Measurements from ENCODE around the gene MDM2.

MDM2 gene

GRCh38 chr12:68878846-68879245 is 70.9 kb downstream of the MDM2 start:
- no peak for DNase-seq (ENCODE audit: extremely low read depth, low read depth)
- TF ChIP-seq CTCF (IDR thresholded peaks at IDR 0.05; ENCODE audit: low read depth, low read length), result no peak

GRCh38 chr12:68880660-68881325 is 72.8 kb downstream of the MDM2 start:
- DNase-seq (ENCODE audit: extremely low read depth, low read depth), result no peak
- no peak for TF ChIP-seq CTCF (IDR thresholded peaks at IDR 0.05; ENCODE audit: low read depth, low read length)

- no peak for TF ChIP-seq CTCF (IDR thresholded peaks at IDR 0.05; ENCODE audit: low read depth, low read length)
- DNase-seq (ENCODE audit: extremely low read depth, low read depth), result no peak
These were observed 74.4 kb downstream of the MDM2 start for GRCh38 chr12:68882251-68882964.

- no peak for TF ChIP-seq CTCF (IDR thresholded peaks at IDR 0.05; ENCODE audit: low read depth, low read length)
- DNase-seq (ENCODE audit: extremely low read depth, low read depth), result no peak
These were observed 75.2 kb downstream of the MDM2 start for GRCh38 chr12:68883151-68883550.

GRCh38 chr12:68884251-68884650 is 76.3 kb downstream of the MDM2 start:
- TF ChIP-seq CTCF (IDR thresholded peaks at IDR 0.05; ENCODE audit: low read depth, low read length), result no peak
- no peak for DNase-seq (ENCODE audit: extremely low read depth, low read depth)

DNA sequence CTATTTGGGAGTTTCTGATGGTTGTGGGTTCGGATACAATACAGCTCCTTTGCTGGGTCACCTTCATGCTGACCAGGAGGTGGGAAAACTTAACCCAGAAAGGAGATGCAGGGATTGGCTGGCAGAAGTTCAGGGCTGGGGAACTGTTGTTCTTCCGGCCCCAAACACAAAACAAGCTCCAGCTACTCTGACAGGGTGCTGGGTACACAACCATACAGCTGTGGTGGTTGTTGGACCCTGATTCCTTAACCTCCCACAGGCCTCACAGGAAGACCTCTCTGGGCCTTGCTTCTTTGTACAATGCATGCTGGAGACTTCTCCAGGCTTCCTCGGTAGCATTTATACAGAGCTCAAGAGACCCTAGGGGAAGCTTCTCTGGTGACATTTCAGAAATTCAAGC is 77.4 kb downstream of the MDM2 start:
- DNase-seq (ENCODE audit: extremely low read depth, low read depth), result no peak
- TF ChIP-seq CTCF (IDR thresholded peaks at IDR 0.05; ENCODE audit: low read depth, low read length), result no peak

All from AG09319 (cell line).